ENCODE data around the gene MYO9B. TPM values are rescaled to one million over a fixed set of nuclear protein-coding genes. Genes with fewer than 3 reads are reported as not detected.

The MYO9B gene
- total and polyA plus RNA-seq, 3 experiments from 2014 or later = 24.9 to 108 (median 104) TPM

DNA sequence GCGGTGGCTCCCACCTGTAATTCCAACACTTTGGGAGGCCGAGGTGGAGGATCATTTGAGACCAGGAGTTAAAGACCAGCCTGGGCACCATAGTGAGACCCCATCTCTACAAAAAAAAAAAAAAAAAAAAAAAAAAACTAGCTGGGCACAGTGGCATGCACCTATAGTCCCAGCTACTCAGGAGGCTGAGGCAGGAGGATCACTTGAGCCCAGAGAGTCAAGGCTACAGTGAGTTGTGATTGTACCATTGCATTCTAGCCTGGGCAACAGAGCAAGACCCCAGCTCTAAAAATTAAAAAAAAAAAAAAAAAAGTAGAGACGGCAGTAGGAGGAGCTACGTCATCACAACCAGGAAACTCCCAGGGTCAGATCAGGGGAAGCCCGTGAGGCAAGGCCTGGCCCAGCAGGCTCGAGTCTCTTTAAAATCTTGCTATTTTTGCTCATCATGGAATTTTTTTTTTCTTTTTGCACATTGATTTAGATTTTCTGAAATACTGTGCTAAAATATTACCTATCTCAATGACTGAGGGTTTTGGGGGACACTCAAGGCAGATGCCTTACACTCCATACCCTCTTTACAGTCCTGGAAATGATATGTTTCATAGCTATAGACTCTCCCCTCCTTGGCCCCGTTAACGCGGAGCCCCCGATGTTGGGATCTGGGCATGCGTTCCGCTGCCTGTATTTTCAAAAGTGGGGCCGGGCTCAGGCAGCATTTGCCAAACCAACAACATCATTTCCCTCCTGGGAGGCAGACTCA lies 95.1 kb downstream of the MYO9B start:
- Mint-ChIP-seq H3K36me3 (peaks cover 0 to 76% (median 11%) of the 10 kb centered on the region in 3 donors), H3K27ac (peak overlapping the region in 5 of 8 donors; percentile 11 to 81 (median 57)), H3K9me3 (no peaks in the 10 kb centered on the region), H3K4me3 (no peak overlapping the region), H3K4me1 (no peaks in the 10 kb centered on the region), H3K27me3 (no peaks in the 10 kb centered on the region)
- ChIA-PET POLR2A (interaction anchor here (0.6 kb wide), 2 partner anchors 12 to 13 kb away, joined by 3 to 4 read pairs; no protein-coding TSS in a partner anchor), CTCF (no interaction called here)
- H3K27me3 ChIP-seq (ENCODE audit: insufficient read depth, low read length, poor library complexity, severe bottlenecking) = no peaks in the 10 kb centered on the region
- no peak overlapping the region for H3K27ac ChIP-seq (ENCODE audit: low read depth, low read length)
- DNase-seq = no peak
- no peak overlapping the region for H3K4me3 ChIP-seq (ENCODE audit: low read length)
- H3K9me3 ChIP-seq (ENCODE audit: low read length) = no peaks in the 10 kb centered on the region
- no peaks in the 10 kb centered on the region for H3K4me1 ChIP-seq (ENCODE audit: insufficient read depth, low read length)
- peaks cover 36% of the 10 kb centered on the region for H3K36me3 ChIP-seq (ENCODE audit: insufficient read depth, low read length)

GRCh38 chr19:17171874-17172273 lies 96.3 kb downstream of the MYO9B start:
- DNase-seq = no peak
- Mint-ChIP-seq H3K36me3 (peaks cover 3 to 73% (median 13%) of the 10 kb centered on the region in 3 donors), H3K27ac (peak overlapping the region in 1 of 8 donors; percentile 11), H3K4me1 (no peaks in the 10 kb centered on the region), H3K27me3 (no peaks in the 10 kb centered on the region), H3K9me3 (no peaks in the 10 kb centered on the region), H3K4me3 (no peak overlapping the region)
- ChIA-PET CTCF (no interaction called here), POLR2A (no interaction called here)
- Histone ChIP-seq H3K27ac (ENCODE audit: low read depth, low read length) (no peak overlapping the region), H3K4me1 (ENCODE audit: insufficient read depth, low read length) (no peaks in the 10 kb centered on the region), H3K36me3 (ENCODE audit: insufficient read depth, low read length) (peaks cover 39% of the 10 kb centered on the region), H3K4me3 (ENCODE audit: low read length) (no peak overlapping the region), H3K27me3 (ENCODE audit: insufficient read depth, low read length, poor library complexity, severe bottlenecking) (no peaks in the 10 kb centered on the region), H3K9me3 (ENCODE audit: low read length) (no peaks in the 10 kb centered on the region)

GRCh38 chr19:17172624-17173345 lies 97.2 kb downstream of the MYO9B start:
- Mint-ChIP-seq H3K9me3 (no peaks in the 10 kb centered on the region), H3K27me3 (no peaks in the 10 kb centered on the region), H3K4me3 (no peak overlapping the region), H3K36me3 (peaks cover 3 to 77% (median 12%) of the 10 kb centered on the region in 3 donors), H3K4me1 (no peaks in the 10 kb centered on the region), H3K27ac (peak overlapping the region in 1 of 8 donors; percentile 46)
- ChIA-PET POLR2A (interaction anchor here (0.5 kb wide), 1 partner anchor 41 kb away, joined by 6 read pairs; no protein-coding TSS in a partner anchor), CTCF (no interaction called here)
- Histone ChIP-seq H3K4me3 (ENCODE audit: low read length) (no peak overlapping the region), H3K4me1 (ENCODE audit: insufficient read depth, low read length) (no peaks in the 10 kb centered on the region), H3K27ac (ENCODE audit: low read depth, low read length) (no peak overlapping the region), H3K36me3 (ENCODE audit: insufficient read depth, low read length) (peaks cover 40% of the 10 kb centered on the region), H3K9me3 (ENCODE audit: low read length) (no peaks in the 10 kb centered on the region), H3K27me3 (ENCODE audit: insufficient read depth, low read length, poor library complexity, severe bottlenecking) (no peaks in the 10 kb centered on the region)
- no peak for DNase-seq

GRCh38 chr19:17178291-17178690 lies 102.7 kb downstream of the MYO9B start:
- no peak for DNase-seq
- CTCF ChIA-PET = no interaction called here
- H3K27me3 Mint-ChIP-seq = no peaks in the 10 kb centered on the region
- H3K9me3 Mint-ChIP-seq = no peaks in the 10 kb centered on the region
- H3K36me3 Mint-ChIP-seq = peaks cover 3 to 53% (median 6%) of the 10 kb centered on the region in 3 donors
- H3K4me1 Mint-ChIP-seq = peaks cover 4 to 5% (median 4%) of the 10 kb centered on the region in 3 donors
- no peak overlapping the region for H3K4me3 Mint-ChIP-seq
- Histone ChIP-seq H3K27ac (ENCODE audit: low read depth, low read length) (no peak overlapping the region), H3K4me3 (ENCODE audit: low read length) (no peak overlapping the region), H3K36me3 (ENCODE audit: insufficient read depth, low read length) (peaks cover 14% of the 10 kb centered on the region), H3K27me3 (ENCODE audit: insufficient read depth, low read length, poor library complexity, severe bottlenecking) (no peaks in the 10 kb centered on the region), H3K9me3 (ENCODE audit: low read length) (no peaks in the 10 kb centered on the region), H3K4me1 (ENCODE audit: insufficient read depth, low read length) (peaks cover 6% of the 10 kb centered on the region)
- peak overlapping the region in 1 of 8 donors; percentile 32 for H3K27ac Mint-ChIP-seq
- POLR2A ChIA-PET = no interaction called here

GRCh38 chr19:17180997-17181702 lies 105.6 kb downstream of the MYO9B start:
- no peak overlapping the region for H3K27ac ChIP-seq (ENCODE audit: low read depth, low read length)
- CTCF ChIA-PET = no interaction called here
- no peak overlapping the region for H3K4me3 ChIP-seq (ENCODE audit: low read length)
- H3K36me3 ChIP-seq (ENCODE audit: insufficient read depth, low read length) = peaks cover 21% of the 10 kb centered on the region
- Mint-ChIP-seq H3K4me1 (peaks cover 21 to 30% (median 25%) of the 10 kb centered on the region in 3 donors), H3K27me3 (no peaks in the 10 kb centered on the region), H3K9me3 (no peaks in the 10 kb centered on the region), H3K27ac (peak overlapping the region in 2 of 8 donors; percentile 27 to 32), H3K36me3 (peaks cover 3 to 54% (median 6%) of the 10 kb centered on the region in 3 donors), H3K4me3 (no peak overlapping the region)
- H3K4me1 ChIP-seq (ENCODE audit: insufficient read depth, low read length) = peaks cover 21% of the 10 kb centered on the region
- POLR2A ChIA-PET = interaction anchor here (0.7 kb wide), 1 partner anchor 18 kb away, joined by 3 read pairs; no protein-coding TSS in a partner anchor
- DNase-seq = no peak
- no peaks in the 10 kb centered on the region for H3K27me3 ChIP-seq (ENCODE audit: insufficient read depth, low read length, poor library complexity, severe bottlenecking)
- no peaks in the 10 kb centered on the region for H3K9me3 ChIP-seq (ENCODE audit: low read length)

DNA sequence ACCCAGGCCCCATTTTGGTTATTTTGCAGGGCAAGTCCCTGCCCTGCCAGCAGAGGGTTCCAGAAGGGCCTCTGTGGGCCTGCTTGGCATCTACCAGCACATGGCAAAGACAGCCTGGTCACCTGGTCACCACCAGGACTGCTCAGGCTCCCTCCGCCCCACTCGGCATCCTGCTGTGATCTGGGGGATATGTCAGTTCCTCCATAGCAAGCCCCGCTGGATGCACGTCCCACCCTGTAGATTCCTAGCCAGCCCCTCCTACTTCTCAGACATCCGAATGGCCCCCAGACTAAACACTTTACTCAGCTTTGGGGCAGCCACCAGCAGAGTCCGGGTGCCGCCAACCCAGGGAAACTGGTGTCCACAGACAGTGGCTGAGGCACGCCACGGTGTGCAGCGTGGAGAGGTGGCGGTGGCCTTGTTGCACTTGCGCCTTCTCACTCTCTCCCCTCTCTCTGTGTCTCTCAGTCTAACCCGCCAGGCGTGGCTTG lies 107.7 kb downstream of the MYO9B start:
- H3K4me3 ChIP-seq (ENCODE audit: low read length) = peak overlapping the region; percentile 70
- H3K27me3 ChIP-seq (ENCODE audit: insufficient read depth, low read length, poor library complexity, severe bottlenecking) = no peaks in the 10 kb centered on the region
- ChIA-PET POLR2A (interaction anchor here (0.9 to 2.0 kb wide), 7 partner anchors 13 to 152 kb away, joined by 3 to 14 read pairs (median 5); partner anchors contain the start of genes ANO8, HAUS8, MYO9B and OCEL1), CTCF (interaction anchor here (0.8 to 2.1 kb wide), 9 partner anchors 10 to 118 kb away, joined by 3 to 10 read pairs (median 4); no protein-coding TSS in a partner anchor)
- peak overlapping the region; percentile 78 to 91 (median 90) for H3K4me3 Mint-ChIP-seq
- H3K9me3 ChIP-seq (ENCODE audit: low read length) = no peaks in the 10 kb centered on the region
- H3K27ac ChIP-seq (ENCODE audit: low read depth, low read length) = peak overlapping the region; percentile 14
- peaks cover 21% of the 10 kb centered on the region for H3K4me1 ChIP-seq (ENCODE audit: insufficient read depth, low read length)
- peak in 2 of 5 donors; percentile 22 to 25 for DNase-seq
- H3K27ac Mint-ChIP-seq = peak overlapping the region; percentile 84 to 99 (median 96)
- H3K36me3 ChIP-seq (ENCODE audit: insufficient read depth, low read length) = peaks cover 26% of the 10 kb centered on the region
- no peaks in the 10 kb centered on the region for H3K9me3 Mint-ChIP-seq
- H3K4me1 Mint-ChIP-seq = peaks cover 21 to 30% (median 25%) of the 10 kb centered on the region in 3 donors
- no peaks in the 10 kb centered on the region for H3K27me3 Mint-ChIP-seq
- peaks cover 0 to 52% (median 5%) of the 10 kb centered on the region in 3 donors for H3K36me3 Mint-ChIP-seq

DNA sequence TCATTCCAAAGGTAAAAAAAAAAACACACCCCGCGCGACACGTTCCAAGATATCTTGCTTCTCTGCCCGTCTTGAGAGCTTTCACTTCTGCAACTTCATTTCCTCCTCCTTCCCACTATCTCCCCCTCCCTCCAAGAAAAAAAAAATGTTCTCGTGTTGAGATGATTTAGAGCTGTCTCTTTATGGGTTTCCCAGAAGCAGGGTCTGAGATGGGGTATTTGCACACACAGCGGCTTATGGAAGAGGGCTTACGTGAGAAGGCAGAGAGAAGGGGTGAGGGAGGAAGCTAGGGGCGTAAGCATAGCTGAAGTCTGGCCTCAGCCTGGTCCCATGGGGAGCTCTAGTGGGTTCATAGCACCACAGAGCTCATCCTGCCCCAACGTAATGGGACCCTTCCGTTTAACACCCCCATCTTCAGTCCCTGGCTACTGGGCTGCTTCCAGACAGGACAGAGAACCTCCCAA lies 108.3 kb downstream of the MYO9B start:
- H3K9me3 Mint-ChIP-seq = no peaks in the 10 kb centered on the region
- H3K27me3 Mint-ChIP-seq = no peaks in the 10 kb centered on the region
- DNase-seq = peak in 2 of 5 donors; percentile 22 to 33
- Histone ChIP-seq H3K36me3 (ENCODE audit: insufficient read depth, low read length) (peaks cover 28% of the 10 kb centered on the region), H3K27me3 (ENCODE audit: insufficient read depth, low read length, poor library complexity, severe bottlenecking) (no peaks in the 10 kb centered on the region), H3K4me1 (ENCODE audit: insufficient read depth, low read length) (peaks cover 21% of the 10 kb centered on the region), H3K4me3 (ENCODE audit: low read length) (peak overlapping the region; percentile 70), H3K9me3 (ENCODE audit: low read length) (no peaks in the 10 kb centered on the region), H3K27ac (ENCODE audit: low read depth, low read length) (peak overlapping the region; percentile 58)
- CTCF ChIA-PET = interaction anchor here (0.6 to 2.1 kb wide), 14 partner anchors 9 to 119 kb away, joined by 3 to 10 read pairs (median 4); partner anchors contain the start of genes HAUS8 and MYO9B
- peaks cover 0 to 51% (median 5%) of the 10 kb centered on the region in 3 donors for H3K36me3 Mint-ChIP-seq
- peak overlapping the region; percentile 84 to 99 (median 96) for H3K27ac Mint-ChIP-seq
- peak overlapping the region; percentile 78 to 91 (median 90) for H3K4me3 Mint-ChIP-seq
- POLR2A ChIA-PET = interaction anchor here (0.6 to 2.0 kb wide), 8 partner anchors 31 to 761 kb away, joined by 3 to 14 read pairs (median 4); partner anchors contain the start of genes ANO8, HAUS8, MYO9B and OCEL1
- peaks cover 21 to 30% (median 25%) of the 10 kb centered on the region in 3 donors for H3K4me1 Mint-ChIP-seq

Measured in CD8-positive, alpha-beta memory T cell (primary cell).